HG02763 (cell line): ENCODE results near the gene IL1R2.

Source experiments
- ATAC-seq: cut with Tn5 transposase; IDR thresholded peaks from one replicate; pipeline ENCODE4 v1.9.1; 2021; ENCODE audit warnings: mild to moderate bottlenecking, moderate library complexity; ENCODE audit not compliant: unreplicated experiment

IL1R2 gene, protein sequence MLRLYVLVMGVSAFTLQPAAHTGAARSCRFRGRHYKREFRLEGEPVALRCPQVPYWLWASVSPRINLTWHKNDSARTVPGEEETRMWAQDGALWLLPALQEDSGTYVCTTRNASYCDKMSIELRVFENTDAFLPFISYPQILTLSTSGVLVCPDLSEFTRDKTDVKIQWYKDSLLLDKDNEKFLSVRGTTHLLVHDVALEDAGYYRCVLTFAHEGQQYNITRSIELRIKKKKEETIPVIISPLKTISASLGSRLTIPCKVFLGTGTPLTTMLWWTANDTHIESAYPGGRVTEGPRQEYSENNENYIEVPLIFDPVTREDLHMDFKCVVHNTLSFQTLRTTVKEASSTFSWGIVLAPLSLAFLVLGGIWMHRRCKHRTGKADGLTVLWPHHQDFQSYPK

DNA sequence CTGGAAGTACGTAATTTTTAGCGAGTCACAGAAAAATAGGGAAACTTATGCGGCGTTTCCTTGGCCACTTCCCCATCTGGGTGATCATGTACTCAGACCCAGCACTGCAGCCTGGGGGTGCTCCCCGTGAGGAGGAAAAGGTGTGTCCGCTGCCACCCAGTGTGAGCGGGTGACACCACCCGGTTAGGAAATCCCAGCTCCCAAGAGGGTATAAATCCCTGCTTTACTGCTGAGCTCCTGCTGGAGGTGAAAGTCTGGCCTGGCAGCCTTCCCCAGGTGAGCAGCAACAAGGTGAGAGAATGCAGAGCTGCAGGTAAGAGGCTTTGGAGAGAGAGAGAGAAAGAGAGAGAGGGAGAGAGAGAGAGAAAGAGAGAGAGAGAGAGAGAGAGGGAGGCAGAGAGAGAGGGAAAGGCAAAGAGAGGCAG, at the start of gene IL1R2:
IL1R2 (plus strand) TSS at position 240 of the 425 bp plus-strand sequence. CDS start 16,616 bp downstream, outside the sequence.
- no peak for ATAC-seq

DNA sequence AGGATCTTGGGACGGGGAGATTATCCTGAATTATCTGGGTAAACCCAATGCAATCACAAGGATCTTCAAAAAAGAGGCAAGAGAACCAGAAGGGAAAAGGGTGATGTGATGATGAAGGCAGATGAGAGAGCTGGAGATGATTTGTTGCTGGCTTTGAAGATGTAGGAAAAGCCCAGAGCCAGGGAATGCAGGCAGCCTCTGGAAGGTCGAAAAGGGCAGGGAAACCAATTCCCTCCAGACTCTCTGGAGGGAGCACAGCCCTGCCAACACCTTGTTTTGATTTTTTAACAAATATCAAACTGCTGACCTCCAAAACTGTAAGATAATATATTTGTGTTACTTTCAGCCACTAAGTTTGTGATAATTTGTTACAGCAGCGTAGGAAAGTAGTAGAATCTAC, 48.9 kb upstream of the IL1R2 start:
- ATAC-seq: no peak

DNA sequence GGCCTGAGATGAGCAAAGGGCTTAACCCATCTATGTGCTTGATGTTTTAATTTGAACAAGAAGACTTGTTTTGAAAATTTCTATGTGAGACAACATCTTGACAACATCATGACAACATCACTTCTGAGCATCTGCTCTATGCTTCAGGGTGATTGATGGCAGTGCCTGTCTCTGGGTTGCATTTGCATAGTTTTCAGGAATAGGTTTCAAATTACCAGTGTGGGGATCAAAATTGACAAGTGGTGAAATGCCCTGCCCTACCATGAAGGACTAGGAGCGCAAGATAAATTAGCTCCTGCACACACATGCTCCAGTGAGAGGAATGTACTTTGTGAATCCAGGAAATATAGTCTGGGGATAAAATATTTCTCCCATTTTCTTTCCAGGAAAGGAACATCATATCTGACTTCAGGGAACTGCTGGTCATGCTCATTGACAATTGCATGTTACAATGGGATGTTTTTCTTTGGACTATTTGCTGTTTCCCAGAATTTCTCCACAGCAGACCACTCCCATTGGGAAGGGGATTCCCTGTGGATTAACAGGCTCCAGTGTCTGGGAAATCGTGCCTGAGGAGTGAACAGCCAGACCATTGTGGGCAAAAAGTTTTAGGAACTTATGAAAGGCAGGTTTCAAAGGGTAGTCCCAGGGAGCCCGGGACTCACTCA, 45.3 kb upstream of the IL1R2 start:
- no peak for ATAC-seq

DNA sequence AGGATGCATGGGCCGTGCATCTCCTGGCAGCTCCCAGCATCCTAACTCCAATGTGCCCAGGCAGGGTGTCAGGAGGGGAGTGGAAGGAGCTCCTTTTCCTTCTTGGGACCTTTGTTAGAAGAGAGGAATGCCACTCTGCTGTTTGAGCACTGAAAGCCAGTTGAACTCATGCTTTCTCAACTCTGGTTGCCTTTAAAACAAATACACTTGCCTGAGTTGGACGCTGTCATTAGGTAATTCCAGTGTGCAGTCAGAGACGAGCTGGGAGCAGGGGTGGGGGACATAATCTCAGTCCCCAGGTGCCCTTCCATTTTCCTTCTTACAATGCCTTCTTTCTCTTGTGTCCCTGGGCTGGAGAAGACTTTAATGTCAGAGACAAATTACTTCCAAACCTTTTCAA, 44.4 kb upstream of the IL1R2 start:
- no peak for ATAC-seq

DNA sequence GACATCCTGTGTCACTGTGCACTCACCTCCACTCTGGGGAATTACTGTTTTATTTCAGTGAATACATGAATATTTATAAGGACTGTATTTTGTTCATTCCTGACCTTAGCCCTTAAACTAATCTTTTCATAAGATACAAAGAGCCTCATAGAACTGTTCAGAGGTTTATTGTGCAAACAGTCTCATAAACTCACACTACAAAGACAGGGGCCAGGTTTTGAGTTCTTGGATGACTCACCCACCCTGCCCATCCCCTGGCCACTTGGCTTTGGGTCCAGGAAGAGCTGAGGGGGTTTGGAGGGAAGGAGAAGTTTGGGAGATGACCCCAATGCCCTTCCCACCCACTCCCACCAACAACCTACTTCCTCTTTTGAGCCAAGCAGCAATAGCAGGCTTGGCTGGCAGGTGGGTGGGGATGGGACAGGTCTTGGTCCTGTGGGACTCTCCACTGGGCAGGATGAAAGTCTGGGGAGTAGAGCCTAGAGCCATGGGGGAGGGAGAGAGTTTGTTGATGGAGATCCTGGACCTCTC, 43.1 kb upstream of the IL1R2 start:
- no peak for ATAC-seq

DNA sequence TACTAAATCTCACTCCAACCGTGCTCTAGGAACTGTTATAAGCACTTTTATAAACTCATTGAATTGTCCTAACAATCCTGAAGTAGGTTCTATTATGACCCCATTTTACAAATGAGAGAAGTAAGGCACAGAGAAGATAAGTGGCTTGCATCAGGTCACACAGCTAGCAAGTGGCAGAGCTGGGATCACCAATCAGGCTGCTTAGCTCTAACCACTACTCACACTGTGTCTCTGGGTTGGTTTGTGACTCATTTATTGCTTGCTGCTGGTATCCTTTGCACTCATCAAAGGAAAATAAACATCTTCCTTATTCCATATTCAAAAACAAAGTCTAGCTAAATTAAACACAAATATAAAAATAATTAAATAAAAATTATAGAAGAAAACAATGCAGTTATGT, 42.5 kb upstream of the IL1R2 start:
- ATAC-seq: no peak

DNA sequence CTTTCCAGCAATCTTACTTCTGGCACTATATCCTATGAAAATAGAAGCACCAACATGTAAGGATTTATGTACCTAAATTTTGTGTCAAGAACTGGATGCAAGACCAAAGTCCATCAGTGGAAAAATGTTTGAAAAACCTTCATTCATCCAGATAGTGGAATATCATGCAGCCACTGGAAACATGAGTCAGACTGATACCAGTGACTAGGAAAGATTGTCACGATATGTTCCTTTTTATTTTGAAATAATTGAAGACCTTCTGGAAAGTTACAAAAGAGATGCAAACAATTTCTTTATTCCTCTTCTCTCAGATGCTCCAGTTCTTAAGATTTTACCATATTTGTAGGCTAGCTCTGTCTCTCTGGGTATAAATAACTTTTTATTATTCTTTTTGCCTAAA, 40.5 kb upstream of the IL1R2 start:
- ATAC-seq: no peak

DNA sequence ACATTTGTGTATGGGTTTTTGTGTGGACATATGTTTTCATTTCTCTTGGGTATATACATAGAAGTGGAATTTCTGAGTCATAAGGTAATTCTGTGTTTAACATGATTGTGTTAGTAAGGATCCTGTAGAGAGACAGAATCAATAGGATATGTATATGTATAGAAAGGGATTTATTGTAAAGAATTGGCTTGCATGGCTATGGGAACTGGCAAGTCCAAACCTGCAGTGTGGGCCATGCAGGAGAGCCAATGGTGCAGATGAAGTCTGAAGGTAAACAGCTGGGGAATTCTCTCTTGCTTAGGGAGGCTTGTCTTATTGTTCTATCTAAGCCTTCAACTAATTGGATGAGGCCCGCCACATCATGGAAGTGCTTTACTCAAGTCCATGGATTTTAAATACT, 39.2 kb upstream of the IL1R2 start:
- no peak for ATAC-seq

DNA sequence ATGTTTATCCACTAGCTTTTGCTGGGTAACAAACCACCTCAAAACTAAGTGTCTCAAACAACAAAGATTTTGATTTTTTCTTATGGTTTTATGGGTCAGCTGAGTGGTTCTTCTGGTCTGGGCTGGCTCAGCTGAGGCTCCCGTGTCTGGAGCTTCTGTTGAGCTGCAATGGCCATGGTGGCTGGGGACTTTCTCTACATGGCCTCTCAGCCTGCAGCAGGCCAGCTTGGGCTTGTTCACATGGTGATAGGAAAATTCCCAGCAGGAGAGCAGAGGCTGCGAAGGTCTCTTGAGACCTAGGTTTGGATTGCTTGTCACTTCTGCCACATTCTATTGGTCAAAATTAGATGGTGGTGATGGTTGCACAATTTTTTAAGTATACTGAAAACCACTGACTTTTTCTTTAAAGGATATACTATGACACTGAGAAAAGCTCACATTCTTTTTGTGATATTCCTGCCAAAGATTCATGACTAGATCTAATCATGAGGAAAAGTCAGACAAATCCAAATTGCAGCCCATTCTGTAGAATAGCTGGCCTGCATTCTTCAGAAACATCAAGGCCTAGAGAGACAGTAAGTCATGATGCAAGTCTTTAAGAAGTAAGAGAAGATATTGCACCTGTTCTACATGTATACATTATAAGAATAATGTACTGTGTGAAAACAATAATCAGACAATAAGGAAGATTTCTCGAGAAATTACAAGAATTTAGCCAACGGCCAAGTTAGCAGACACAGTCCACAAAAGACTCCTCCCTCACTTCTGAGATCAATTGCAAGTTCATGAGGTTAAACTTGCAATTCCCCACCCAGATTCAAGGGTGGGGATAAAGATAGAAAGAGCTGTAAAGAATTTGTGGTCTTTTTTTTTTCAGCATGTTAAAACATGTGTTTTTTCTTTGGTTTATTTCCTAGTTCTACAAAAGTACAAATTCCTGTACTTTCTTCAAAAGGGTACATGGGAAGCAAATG, 35.0 kb upstream of the IL1R2 start:
- no peak for ATAC-seq

DNA sequence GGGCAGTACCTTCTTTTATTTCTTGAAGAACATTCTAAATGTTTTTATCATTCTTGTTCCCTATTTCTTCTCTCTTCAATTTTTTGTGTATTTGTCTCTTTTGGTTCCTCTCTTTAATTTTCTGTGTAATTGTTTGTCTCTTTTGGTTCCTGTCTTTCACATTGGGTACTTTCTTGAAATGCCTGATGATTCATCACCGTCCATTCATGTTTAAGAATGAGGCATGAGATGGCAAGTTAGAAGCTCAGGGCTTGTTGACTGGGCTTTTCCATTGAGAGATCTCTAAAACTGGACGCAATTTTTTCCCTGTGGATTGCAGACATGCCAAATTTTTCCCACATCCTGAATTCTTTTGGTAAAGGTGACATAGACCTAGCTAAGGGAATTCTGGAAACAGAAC, 33.7 kb upstream of the IL1R2 start:
- ATAC-seq: no peak

DNA sequence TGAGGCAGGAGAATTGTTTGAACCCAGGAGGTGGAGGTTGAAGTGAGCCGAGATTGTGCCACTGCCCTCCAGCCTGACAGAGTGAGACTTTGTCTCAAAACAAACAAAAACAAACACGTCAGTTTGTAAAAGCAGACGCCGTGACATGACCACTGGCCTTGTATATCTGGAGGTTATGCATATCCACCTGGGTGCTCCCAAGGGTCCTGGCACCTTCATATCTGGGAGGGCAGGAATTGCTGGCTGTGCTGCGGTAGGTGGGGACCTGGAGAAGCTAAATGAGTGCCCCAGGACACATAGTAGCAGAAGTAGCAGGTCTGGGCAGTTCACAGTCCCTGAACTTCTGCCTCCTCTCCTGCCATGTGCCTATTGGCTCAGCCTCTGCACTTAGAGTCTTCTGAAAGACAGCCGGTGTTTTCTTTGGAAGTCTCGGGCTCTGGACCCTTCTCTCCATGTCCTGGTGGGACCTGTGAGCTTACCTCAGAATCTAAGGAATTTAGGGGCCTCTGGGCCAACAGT, 30.9 kb upstream of the IL1R2 start:
- no peak for ATAC-seq

DNA sequence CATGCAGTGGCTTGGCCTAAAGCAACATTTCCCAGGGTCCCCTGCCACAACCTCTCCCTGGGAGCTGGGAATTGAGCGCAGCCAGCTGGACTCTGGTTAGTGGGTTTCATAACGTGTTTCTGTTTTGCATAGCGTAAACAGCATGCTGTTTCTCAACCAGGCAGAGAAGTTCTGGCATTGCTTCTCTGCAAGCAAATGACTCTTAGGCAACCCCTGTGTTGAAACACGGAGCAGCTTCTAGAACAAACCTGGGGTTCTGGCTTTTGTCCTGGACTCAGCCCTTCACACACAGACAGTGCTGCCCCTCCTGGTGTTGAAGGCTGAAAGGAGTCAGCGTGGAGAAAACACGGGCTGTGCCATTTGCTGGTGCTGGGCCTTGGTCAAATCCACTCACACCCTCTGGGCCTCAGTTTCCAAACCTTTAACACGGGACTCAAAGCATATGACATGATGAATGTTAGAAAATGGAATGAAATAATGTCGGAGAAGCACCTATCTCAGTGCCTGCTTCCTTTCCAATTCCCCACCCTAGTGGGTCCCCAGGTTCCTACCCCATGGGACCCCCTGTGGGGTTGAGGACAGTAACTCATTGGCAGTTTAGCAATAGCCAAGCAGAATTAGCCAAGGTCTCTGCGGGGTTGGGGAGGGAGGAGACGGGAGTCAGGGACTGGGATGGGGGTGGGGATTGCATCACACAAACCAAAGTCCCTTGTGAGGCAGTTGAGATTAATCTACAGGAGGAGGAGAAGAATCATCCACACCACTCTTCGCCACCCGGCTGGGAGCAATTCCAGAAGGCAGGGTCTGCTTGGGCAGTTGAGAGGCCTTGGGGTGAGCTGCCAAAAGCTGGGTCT, 30.2 kb upstream of the IL1R2 start:
- ATAC-seq: no peak

DNA sequence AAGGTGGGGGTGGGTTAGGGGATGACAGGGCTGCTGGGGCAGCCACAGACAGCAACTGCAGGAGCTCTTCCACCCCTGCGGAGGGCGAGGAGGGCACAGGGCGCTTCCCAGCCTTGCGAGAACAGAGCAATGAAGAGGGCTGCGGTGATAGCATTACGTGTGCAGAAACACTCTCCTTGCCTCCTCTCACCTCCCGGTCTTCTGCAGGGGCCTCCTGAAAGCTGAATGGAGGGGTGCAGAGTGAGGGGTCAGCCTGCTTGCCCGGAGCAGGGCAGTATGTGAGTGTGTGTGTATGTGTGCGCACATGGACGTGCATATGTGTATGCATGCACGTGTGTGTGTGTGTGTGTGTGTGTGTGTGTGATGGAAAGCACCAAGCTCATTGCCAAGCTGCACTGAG, 29.5 kb upstream of the IL1R2 start:
- ATAC-seq: no peak

DNA sequence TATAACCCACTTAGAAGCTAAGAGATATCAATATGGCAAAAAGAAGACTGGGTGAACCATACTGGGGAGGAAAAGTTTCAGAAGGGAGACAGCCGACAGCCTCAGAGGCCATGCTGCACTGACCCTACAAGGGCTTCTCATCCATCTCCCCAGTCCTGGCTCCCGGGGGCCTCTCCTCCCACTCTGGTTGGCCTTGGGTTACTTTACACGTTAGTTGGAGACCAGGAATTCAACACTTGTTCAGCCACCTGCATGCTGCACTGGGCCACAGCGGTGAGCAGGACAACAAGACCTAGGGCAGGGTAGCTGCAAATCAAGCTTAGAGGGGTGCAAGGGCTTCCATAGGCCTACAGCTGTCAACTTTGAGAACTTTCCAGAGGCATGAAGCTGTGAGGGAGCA, 28.6 kb upstream of the IL1R2 start:
- ATAC-seq: no peak

DNA sequence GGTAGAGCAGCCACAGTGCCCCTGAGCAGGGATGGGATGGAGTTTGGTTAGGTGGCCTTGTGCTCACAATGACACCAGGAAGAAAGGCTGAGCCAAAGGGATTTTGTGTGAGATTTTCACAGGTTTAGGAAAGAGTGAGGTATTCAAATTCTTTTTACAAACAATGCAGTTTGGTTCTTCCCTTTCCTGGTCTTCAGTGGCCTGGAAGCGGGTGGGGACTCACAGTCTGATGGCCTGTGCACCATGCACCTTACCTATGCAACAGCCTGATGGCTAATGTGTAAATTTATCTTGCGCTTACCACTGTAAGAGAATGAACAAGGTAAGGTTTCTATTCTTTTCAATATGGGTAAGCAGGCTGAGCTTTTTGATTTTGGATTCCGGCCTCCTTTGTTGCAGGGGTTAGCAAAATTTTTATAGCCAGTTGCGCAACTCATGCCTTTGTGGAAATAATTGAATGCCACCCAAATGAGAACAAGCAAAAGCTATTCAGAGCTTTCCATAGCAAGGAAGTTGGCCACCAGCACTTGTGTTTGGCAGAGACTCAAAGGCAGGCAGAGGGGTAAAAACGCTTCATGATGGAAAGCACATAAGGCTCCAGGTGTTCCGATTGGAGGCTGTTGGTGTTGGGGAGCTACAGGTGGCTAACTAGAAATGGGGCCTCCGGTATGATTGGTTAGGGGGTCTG, 23.8 kb upstream of the IL1R2 start:
- ATAC-seq: no peak

DNA sequence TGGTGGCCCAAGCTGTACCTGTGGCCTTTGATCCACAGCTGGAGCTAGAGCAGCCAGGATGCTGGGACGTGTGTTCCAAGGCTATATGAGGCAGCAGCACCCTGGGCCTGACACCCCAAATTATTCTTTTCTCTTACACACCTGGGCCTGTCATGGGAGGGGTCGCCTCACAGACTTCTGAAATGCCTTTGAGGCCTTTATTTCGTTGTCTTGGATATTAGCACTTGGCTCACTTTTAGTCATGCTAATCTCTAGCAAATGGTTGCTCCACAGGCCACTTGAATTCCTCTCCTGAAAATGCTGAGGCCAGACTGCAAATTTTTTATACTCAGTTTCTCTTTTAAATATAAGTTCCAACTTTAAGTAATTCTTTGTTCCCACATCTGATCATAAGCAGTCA, 22.0 kb upstream of the IL1R2 start:
- no peak for ATAC-seq

DNA sequence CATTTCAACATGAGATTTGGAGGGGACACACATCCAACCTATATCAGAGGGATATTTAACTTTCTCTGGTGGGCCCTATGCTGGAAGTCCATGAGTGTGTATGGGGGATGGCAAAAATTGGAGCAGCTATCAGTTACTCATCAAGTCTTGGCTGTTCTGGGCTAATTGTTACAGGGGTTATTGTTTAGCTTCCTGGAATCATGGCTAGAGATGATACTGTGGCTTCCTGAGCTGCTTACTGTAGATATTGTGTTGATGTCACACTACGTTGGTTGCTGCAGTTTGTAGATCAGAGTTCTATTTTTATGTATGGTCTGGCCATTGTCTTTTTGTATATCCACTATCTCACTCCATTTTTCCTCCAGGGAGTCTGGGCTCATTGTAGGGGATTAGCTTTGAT, 20.9 kb upstream of the IL1R2 start:
- no peak for ATAC-seq

DNA sequence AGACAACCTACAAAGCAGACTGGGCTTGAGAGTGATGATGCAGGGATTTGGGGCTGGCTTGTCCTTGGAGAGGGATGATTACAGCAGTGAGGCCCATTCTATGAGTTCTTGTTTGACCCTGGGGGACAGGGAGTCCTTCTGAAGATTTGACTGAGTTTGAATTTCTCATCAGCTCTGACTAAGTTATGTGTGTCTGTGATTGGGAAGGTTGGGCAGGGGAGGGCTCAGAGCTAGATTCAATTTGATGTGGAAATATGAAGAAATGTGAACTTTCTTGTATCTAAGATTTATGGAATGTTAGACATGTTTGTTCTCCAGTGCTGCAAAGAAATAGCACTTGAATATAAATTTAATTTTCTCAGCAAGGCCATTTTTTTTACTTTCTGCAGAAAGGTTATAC, 19.9 kb upstream of the IL1R2 start:
- no peak for ATAC-seq
